Hepatocyte (in vitro differentiated cells): Measurements from ENCODE around the gene MFSD6.

Experiments used
- CTCF ChIP-seq: fragments of 200-600 bp; sonication (generic); IDR thresholded peaks from 2 replicates; pipeline ENCODE4 v1.5.1; 2016; ENCODE audit warnings: antibody characterized with exemption, mild to moderate bottlenecking; ENCODE audit not compliant: poor library complexity
- EZH2 ChIP-seq: fragments of 200-600 bp; sonication (generic); IDR thresholded peaks from 2 replicates; pipeline ENCODE4 v1.6.1; 2016; ENCODE audit warnings: antibody characterized with exemption, mild to moderate bottlenecking, borderline replicate concordance
- EZH2phosphoT487 ChIP-seq: fragments of 200-600 bp; sonication (generic); IDR thresholded peaks from one replicate; pipeline ENCODE4 v1.6.1; 2018; ENCODE audit warnings: antibody characterized with exemption, mild to moderate bottlenecking, low read depth, moderate library complexity; ENCODE audit not compliant: unreplicated experiment, severe bottlenecking

GRCh38 chr2:190362894-190363293 lies 45.3 kb upstream of the MFSD6 start:
- TF ChIP-seq CTCF (no peak), EZH2 (no peak), EZH2phosphoT487 (no peak)
